Measurements from ENCODE around the gene TP53I13.

DNA sequence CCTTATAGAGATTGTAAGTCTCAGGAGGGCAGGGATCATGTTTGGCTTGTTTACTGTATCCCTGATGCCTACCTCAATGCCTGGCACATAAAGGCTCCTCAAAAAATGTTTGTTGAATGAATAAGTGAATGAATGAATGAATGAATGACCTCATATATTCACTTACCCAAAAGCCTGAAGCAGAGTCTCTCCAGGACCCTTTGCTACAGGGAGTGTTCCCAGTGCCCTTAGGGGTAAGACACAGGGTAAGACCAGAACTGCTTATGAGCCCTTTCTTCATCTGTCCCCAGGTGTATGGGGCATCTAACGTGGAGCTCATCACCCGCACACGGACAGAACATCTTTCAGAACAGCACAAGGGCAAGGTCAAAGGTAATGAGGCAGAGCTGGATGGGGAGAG is 41.9 kb downstream of the TP53I13 start:
- TF ChIP-seq CTCF (conservative IDR thresholded peaks at IDR 0.05; ENCODE audit: low read length) = no peak
- no peak for TF ChIP-seq EZH2phosphoT487 (IDR thresholded peaks at IDR 0.05; ENCODE audit: borderline replicate concordance, low read depth, low read length)
